ENCODE data around the gene ZFAND2B. TPM values are rescaled to one million over a fixed set of nuclear protein-coding genes. Genes with fewer than 3 reads are reported as not detected.

The ZFAND2B gene
- total RNA-seq, 1 donor from 2014 or later = 29.3 TPM

GRCh38 chr2:219214141-219214540 lies 7.6 kb downstream of the ZFAND2B start:
- no peak for DNase-seq (ENCODE audit: low spot score, unreplicated experiment)
- Mint-ChIP-seq H3K4me1 (ENCODE audit: low read depth) (peaks cover 11% of the 10 kb centered on the region), H3K4me3 (ENCODE audit: low read depth) (no peak overlapping the region), H3K27ac (no peak overlapping the region), H3K36me3 (ENCODE audit: insufficient read depth) (peaks cover 14% of the 10 kb centered on the region), H3K9me3 (ENCODE audit: low read depth) (no peaks in the 10 kb centered on the region), H3K27me3 (no peaks in the 10 kb centered on the region)
- TF ChIP-seq CTCF (IDR thresholded peaks at IDR 0.05; ENCODE audit: unreplicated experiment) = no peak

DNA sequence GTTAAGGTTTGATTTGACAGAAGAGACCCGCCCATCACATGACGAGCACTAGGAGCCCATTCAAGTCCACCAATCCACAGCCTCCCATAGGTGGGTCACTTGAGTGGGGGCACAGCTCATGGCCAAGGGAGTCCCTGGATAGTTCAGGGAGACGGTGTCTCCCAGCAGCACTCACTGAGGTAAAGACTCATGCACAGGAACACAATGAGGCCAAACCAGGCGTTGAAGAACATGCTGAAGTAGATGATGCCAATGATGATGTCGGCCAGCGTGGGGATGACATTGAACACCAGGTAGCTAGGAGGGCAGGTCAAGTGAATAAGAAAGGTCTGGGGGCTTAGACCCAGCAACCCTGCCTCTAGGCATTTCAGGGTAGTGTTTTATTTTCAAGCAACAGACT lies 8.2 kb downstream of the ZFAND2B start:
- peaks cover 13% of the 10 kb centered on the region for H3K4me1 Mint-ChIP-seq (ENCODE audit: low read depth)
- no peak overlapping the region for H3K4me3 Mint-ChIP-seq (ENCODE audit: low read depth)
- H3K9me3 Mint-ChIP-seq (ENCODE audit: low read depth) = no peaks in the 10 kb centered on the region
- H3K36me3 Mint-ChIP-seq (ENCODE audit: insufficient read depth) = peaks cover 13% of the 10 kb centered on the region
- H3K27me3 Mint-ChIP-seq = no peaks in the 10 kb centered on the region
- H3K27ac Mint-ChIP-seq = no peak overlapping the region
- no peak for TF ChIP-seq CTCF (IDR thresholded peaks at IDR 0.05; ENCODE audit: unreplicated experiment)
- DNase-seq (ENCODE audit: low spot score, unreplicated experiment) = no peak

- H3K9me3 Mint-ChIP-seq (ENCODE audit: low read depth) = no peaks in the 10 kb centered on the region
- no peak overlapping the region for H3K4me3 Mint-ChIP-seq (ENCODE audit: low read depth)
- TF ChIP-seq CTCF (IDR thresholded peaks at IDR 0.05; ENCODE audit: unreplicated experiment) = no peak
- H3K4me1 Mint-ChIP-seq (ENCODE audit: low read depth) = peaks cover 13% of the 10 kb centered on the region
- no peak overlapping the region for H3K27ac Mint-ChIP-seq
- DNase-seq (ENCODE audit: low spot score, unreplicated experiment) = no peak
- H3K36me3 Mint-ChIP-seq (ENCODE audit: insufficient read depth) = peaks cover 13% of the 10 kb centered on the region
- H3K27me3 Mint-ChIP-seq = no peaks in the 10 kb centered on the region
These were observed 9.4 kb downstream of the ZFAND2B start for GRCh38 chr2:219215871-219216534.

DNA sequence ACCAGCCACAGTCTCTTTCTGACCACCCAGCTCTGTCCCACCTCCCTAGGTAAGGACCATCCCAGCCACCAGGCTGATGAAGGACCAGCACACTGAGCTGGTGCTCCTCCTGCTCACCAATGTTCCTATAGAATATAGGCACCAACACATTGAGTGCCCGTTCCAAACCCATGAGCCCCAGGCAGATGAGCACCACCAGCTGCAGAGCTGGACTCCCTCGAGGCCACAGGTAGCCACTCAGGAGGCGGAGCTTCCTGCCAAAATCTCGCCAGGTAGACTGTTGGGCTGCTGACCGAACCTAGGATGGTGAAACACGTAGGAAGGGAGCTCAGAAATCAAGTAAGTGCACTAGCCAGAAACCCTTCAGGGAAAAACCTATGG lies 9.9 kb downstream of the ZFAND2B start:
- Mint-ChIP-seq H3K4me1 (ENCODE audit: low read depth) (peaks cover 13% of the 10 kb centered on the region), H3K4me3 (ENCODE audit: low read depth) (no peak overlapping the region), H3K36me3 (ENCODE audit: insufficient read depth) (peaks cover 14% of the 10 kb centered on the region), H3K27ac (peak overlapping the region; percentile 81), H3K9me3 (ENCODE audit: low read depth) (no peaks in the 10 kb centered on the region), H3K27me3 (no peaks in the 10 kb centered on the region)
- TF ChIP-seq CTCF (IDR thresholded peaks at IDR 0.05; ENCODE audit: unreplicated experiment) = no peak
- DNase-seq (ENCODE audit: low spot score, unreplicated experiment) = no peak

DNA sequence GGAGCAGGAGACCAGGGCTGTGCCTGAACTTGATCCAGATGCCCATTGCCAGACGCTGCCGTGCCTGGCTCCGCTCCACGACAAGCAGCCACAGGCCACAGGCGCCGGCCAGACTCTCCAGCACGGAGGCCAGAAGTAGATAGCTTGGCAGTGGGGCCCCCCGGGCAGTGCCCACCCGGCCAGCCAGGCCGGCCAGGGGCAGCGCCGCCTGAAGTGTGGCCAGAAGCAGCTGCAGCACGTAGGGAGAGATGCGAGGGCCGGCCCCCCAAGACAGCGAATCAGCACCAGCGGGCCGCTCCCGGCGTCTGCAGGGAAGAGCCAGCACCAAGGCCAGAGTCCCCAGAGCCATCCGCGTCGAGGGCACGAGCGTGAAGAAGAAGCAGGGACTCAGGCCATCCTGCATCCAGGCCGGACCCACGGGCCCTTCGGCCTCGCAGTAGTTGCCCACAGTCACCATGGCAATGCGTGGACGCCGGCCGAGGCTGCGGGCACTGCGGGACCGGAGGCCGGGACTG lies 11.7 kb downstream of the ZFAND2B start:
- DNase-seq (ENCODE audit: low spot score, unreplicated experiment) = peak; percentile 47
- peaks cover 13% of the 10 kb centered on the region for H3K4me1 Mint-ChIP-seq (ENCODE audit: low read depth)
- no peaks in the 10 kb centered on the region for H3K9me3 Mint-ChIP-seq (ENCODE audit: low read depth)
- peaks cover 13% of the 10 kb centered on the region for H3K36me3 Mint-ChIP-seq (ENCODE audit: insufficient read depth)
- H3K27me3 Mint-ChIP-seq = no peaks in the 10 kb centered on the region
- H3K4me3 Mint-ChIP-seq (ENCODE audit: low read depth) = peak overlapping the region; percentile 79
- no peak for TF ChIP-seq CTCF (IDR thresholded peaks at IDR 0.05; ENCODE audit: unreplicated experiment)
- H3K27ac Mint-ChIP-seq = peak overlapping the region; percentile 98
